Right ventricle myocardium inferior (tissue), 1 donor: Measurements from ENCODE around the gene MUSTN1. TPM values are rescaled to one million over a fixed set of nuclear protein-coding genes. Genes with fewer than 3 reads are reported as not detected.

ENCODE experiments used
- ATAC-seq: fragments of 200-7000 bp; cut with Tn5 transposase; one replicate; pipeline ENCODE4 v1.9.1; 2020; ENCODE audit warnings: mild to moderate bottlenecking, moderate library complexity
- DNase-seq: peaks from one replicate; pipeline ENCODE4 v3.0.0; 2021; ENCODE audit errors: missing footprints
- intact Hi-C: fragments of 100-400 bp; cut with DNase I; formaldehyde crosslinking; loops from one replicate; pipeline ENCODE4 v1.11.0; 2022
- total RNA-seq: library from RNA; stranded (reverse); fragmentation: NEBNext Ultra II Directional; extraction: Animal tissue kit (Norgen Biotek cat#: 25700); gene quantifications from one replicate; pipeline ENCODE4 v1.2.1, GENCODE V29; 2021
- donor health status: DM: no; HTN: yes; CAD: no; lungs with severe emphysema.

The MUSTN1 gene
- total RNA-seq, 1 donor from 2014 or later: 26.5 TPM

DNA sequence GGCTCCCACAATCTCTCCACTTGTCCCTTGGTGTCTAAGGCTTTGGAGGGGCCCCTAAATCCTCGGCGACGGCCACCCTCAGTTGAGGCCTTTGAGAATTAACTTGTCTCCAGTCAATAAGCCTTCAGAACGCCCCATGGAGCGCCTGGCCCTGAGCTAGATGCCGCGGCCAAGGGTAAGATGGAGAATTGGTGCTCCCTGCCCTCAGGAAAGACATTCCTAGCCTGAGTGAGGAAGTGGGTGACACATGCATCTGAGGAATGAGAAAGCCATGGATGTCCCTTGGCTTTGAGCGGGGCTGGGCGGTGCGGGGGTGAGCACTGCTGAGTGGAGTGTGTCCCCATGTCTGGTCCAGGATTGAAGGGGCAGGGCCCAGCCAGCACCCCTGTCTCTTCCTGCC, 17.6 kb downstream of the MUSTN1 start:
- DNase-seq (no peak), ATAC-seq (no peak)
- intact Hi-C loops: no loop called here

DNA sequence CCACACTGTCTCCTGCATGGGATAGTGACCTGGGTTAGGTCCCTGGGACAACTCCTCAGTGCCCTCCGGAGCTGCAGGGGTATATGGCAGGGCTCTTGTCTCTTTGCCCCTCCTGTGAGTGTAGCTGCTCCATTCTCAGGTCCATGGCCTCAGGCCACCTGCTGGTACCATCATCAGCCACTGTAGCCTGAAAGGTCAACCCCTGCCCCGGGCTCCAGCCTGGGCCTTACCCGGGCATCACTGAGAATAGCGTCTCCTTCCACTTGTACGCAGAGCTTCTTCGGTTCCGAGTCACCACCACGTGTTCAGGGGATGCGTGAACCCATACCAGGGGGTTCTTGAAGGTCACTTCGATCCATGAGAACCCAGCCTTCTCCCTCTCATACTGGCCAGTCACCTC, 18.2 kb downstream of the MUSTN1 start:
- intact Hi-C loops: no loop called here
- ATAC-seq (no peak), DNase-seq (no peak)

DNA sequence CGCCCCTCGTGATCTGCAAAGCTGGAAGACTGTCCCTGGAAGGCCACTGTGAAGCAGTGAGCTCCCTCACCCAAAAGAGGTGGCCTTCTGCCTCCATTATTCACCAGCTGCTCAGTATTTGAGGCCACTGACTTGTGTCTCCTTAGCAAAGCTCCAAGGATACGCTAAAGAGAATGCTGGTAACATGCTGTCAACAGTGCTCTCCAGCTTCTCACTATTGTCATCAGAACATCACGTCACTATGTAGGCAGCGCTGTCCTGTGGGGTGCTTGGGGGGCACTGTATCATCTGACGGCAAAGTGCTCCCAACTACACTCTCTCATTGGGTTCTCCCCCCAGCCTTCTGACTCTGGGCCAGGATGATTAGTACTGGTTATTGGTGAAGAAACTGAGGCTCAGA, 18.6 kb downstream of the MUSTN1 start:
- ATAC-seq (no peak), DNase-seq (no peak)
- intact Hi-C loops: no loop called here

DNA sequence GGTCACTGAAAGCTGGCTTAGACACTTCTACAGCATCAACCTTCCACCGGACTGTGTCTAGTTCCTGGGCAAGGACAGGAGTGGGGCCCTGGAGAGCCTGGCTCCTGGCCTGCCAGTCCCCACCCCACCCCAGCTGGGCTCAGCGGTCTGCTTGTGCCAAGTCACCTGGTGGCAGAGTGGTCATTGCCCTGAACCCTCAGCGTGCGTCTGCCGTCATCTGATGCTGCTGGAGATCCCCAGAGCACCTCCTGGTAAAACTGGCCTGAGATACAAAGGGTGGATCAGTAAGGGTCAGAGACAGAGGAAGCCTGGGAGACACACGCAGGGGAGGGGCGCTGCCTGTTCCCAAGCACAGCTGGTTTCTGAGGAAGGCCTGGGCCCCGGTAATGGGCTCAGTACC, 21.0 kb downstream of the MUSTN1 start:
- DNase-seq (no peak), ATAC-seq (no peak)
- intact Hi-C loops: no loop called here

DNA sequence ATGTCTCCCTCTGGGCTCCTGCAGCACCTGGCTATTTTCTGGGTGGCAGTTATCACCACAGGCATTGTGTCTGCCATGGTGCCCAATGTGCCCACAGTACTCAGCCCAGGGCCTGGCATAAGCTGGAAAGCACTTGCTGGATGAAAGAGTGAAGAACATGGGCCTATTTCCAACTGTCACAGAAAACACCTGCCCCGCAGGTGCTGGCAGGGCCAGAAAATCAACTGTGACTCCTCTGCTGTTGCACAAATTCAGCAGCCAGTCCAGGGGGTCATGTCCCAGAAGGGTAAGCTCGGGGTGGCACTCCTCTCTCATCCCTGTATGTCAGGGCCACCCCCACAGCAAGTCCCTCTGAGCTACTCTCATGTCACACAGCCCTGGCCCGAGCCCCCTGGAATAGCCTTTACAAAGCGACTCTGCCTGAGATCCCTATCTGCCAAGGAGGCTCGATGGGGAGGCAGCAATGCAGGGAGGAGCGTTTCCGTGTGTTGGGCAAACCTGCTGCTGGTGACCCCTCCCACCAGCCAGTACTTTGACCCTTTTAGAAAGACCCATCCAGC, 23.3 kb downstream of the MUSTN1 start:
- DNase-seq: no peak
- no peak for ATAC-seq
- intact Hi-C loops: no loop called here

DNA sequence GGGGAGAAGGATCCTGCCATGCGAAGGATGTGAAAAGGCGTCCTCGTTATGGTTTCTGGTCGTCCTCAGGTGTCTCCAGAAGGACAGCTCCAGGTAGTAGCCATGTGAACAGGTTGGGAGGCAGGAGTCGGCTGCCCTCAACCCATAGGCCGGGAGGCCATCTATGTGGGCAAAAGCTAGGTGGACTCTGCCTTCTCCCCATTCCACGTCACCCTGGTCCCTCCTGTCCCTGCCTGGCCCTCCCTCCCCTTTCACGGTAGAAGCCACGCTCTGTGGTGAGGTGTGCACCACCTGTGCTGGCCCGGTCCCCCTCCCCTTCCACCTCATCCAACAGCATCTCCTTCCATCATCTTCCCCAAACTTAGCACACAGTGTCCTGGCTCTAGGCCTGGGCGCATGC, 23.9 kb downstream of the MUSTN1 start:
- ATAC-seq (no peak), DNase-seq (no peak)
- intact Hi-C loops: no loop called here

DNA sequence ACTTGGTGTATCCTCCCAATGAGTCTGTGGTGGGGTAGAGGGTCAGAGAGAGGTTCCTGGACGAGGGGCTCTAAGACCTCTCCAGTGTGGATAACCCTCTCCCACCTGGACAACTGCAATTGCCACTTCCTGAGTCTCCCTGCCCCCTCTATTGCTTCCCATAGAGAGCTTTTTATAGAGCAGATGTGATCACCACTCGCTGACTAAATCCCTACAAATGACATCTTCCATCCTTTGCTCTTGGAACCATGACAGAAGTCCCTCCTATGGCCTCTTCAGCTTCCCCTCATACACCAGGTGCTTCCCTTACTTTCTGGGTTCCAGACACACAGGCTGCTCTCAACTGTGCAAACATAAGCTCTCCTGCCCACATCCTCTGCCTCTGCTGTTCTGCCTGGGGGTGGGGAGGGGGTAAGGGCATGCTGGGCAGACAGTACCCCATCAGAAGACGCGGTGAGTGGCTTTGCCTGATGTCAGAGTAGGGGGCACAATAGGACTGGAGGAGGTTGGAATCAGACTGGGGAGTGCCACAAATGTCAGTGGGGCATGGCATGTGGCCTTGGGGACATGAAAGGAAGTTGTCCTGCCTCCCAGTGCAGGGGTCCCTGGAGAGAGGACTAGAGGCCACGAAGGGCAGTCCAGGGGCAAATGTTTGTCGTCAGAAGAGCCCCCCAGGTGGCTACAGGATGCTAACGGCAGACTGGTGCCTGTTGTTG, 25.0 kb downstream of the MUSTN1 start:
- ATAC-seq (no peak), DNase-seq (no peak)
- intact Hi-C loops: no loop called here

DNA sequence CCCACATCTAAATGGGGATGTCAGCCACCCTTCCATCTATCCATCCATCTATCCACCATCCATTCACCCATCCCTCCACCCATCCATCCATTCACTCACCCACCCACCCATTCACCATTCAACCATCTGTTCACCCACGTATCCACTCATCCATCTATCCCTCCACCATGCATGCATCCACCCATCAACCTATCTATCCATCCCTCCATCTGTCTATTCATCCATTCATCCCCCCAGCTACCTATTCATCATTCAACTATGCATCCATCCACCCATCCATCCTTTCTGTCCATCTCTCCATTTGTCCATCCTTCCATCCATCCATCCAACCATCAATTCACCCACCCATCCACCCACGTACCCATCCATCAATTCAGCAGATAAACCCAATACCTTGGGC, 25.7 kb downstream of the MUSTN1 start:
- ATAC-seq: no peak
- no peak for DNase-seq
- intact Hi-C loops: no loop called here

DNA sequence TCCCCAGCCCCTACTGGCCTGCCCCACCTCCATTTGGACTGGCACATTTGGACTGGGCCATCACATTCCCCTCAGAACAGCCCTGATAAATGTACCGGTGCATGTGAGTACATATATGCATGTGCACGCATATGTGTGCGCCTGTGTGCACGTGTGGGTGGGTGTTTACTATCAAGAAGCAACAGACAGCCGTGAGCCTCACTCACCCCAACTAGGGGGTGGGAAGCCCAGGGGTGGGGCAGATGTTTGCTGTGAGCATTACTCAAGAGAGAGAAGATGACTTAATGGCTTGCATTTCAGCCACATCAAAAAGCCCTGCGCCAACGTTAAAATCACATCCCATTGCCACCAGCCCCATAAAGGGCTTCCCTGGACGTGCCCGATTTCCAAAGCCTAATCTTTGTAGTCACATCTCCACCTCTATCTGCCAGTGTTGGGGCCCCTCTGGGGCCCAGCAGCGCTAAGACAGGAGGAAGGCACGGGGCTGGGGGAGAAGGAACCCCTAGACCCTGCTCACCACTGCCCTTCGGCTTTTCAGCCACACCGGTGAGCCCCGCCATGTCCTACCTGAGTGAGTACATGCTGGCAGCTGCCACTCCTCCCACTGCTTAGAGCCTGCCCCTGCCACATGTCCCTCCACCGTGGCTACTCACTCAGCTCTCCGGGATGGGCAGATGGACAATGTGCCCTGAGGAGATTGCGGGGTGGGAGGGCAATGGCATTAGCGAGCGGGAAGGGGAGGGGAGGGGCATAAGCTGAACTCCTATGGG, 29.4 kb downstream of the MUSTN1 start:
- intact Hi-C loops: no loop called here
- no peak for ATAC-seq

DNA sequence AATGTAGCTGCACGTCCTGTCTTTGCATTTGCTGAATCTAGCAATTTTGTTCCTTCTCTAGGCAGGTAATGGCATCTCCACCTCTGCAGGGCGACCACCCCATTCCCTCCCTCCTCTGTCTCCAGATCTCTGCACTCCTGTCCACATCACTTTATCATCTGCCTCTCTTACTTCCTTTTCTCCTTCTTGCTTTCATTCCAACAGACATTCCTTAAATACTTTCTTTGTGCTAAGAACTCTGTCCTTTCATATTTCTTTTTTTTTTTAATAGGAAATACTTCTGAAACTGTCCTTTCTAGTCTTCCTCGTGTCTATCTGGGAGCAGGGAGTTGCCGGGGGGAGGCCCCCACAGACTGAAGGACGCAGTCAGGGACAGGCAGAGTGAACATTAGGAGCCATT, 33.0 kb downstream of the MUSTN1 start:
- ATAC-seq: no peak
- intact Hi-C loops: no loop called here
- DNase-seq: no peak

More for the DNA sequence above, 29.4 kb downstream of the MUSTN1 start:
- no peak for DNase-seq

DNA sequence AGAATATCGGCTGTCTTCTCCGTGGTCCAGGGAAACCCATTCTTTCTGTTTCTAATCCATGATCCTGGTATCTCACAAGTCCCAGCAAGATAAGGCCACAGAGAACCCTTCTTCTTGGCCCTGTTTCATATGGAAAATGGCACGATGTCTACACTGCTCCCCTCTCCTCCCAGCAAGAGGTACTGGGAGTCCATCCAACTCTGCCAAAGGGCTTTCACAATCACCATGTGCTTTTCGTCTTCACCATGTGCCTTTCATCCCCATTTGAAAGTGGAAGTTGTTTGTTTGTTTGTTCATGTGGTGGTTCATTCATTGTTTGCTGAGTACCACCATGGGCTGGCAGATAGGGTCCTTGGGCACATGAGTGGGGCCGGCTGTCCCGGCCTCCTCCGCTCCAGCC, 34.7 kb downstream of the MUSTN1 start:
- DNase-seq (no peak), ATAC-seq (no peak)
- intact Hi-C loops: no loop called here

DNA sequence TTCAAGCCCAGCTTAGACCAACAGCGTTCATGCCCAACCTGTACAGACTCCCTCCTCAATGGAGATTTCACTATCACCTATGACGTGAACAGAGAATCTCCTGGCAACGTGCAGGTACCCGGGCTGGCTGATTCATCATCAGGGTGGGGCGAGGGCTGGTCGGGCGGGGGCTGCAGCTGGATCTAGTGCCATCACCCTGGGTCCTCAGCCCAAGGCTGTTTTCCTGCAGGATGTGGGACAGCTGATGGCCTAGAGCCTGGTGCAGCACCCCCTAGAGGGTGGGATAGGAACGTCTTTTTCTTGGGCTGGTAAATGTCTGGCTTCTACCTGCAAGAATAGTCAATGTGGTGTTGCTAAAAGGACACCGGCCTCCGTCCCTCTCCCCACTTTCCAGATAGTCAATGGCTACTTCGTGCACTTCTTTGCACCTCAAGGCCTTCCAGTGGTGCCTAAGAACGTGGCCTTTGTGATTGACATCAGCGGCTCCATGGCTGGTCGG, 35.8 kb downstream of the MUSTN1 start:
- intact Hi-C loops: no loop called here
- no peak for DNase-seq
- ATAC-seq: no peak

DNA sequence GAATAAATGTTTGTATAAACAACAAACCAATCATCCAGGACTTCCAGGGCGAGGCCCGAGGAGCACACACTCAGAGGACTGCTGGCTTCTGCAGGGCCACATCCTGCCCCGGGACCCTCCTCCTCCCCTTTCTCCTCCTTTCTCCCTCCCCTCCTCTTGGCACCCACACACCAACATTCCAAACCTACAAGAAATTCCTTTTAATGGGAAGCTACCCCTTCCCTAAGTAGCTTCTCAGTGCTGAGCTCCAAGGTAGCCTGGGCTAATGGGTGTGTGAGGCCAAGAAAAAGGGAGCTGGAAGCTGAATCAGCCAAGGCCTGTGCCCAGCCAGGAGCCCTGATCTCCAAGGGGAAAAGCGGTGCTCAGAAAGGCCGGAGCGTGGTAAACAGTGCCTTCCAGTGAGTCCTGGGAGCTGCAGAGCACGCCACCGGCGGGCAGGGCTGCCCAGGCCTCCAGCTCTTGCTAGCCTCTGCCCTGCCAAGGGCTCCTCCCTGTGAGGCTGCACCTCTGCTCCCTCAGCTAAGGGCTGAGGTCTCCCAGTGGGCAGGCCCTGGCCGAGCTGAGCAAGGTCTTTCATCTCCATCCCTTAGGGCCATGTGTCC, 36.3 kb downstream of the MUSTN1 start:
- ATAC-seq: no peak
- intact Hi-C loops: no loop called here
- no peak for DNase-seq

DNA sequence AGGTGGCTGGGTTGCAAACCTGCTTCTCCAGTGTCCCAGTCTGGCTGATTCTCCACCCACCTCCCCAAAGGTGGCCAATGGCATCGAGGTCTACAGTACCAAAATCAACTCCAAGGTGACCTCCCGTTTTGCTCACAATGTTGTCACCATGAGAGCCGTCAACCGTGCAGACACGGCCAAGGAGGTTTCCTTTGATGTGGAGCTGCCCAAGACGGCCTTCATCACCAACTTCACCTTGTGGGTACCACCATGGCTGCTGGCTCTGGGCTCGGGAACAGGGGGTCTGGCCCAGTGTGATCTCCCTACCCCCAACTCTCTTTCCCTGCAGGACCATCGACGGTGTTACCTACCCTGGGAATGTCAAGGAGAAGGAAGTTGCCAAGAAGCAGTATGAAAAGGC, 38.4 kb downstream of the MUSTN1 start:
- no peak for ATAC-seq

DNA sequence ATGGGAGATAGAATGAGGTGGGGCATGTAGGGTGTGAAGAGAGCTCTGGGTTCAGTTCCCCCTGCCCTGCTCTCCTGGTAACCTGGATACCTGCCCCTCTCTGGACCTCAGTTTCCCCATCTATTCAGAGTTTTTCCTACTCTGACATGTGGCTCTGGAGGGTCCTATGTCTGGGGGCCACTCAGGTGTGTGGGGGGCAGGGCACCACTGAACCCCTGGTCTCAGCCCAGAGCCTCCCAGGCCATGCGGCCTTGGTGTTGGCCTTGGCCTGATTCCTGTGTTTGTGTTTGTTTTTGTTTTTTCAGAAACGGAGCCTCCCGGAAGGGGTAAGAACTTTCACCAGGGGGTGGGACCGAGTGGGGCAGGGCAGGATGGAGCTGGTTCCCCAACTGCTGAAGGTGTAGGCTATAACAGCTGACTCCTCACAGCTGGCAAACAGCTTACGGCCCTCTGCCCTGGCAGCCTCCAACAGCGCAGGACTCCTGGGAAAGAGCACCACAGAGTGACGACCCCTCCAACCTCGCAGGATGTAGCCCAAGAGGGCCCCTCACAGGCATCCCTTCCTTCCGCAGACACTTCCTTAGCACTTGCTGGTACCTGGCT, 39.4 kb downstream of the MUSTN1 start:
- DNase-seq (peak; percentile 4), ATAC-seq (no peak)
- intact Hi-C loops: no loop called here

More for the DNA sequence above, 38.4 kb downstream of the MUSTN1 start:
- intact Hi-C loops: no loop called here
- peak; percentile 52 for DNase-seq

DNA sequence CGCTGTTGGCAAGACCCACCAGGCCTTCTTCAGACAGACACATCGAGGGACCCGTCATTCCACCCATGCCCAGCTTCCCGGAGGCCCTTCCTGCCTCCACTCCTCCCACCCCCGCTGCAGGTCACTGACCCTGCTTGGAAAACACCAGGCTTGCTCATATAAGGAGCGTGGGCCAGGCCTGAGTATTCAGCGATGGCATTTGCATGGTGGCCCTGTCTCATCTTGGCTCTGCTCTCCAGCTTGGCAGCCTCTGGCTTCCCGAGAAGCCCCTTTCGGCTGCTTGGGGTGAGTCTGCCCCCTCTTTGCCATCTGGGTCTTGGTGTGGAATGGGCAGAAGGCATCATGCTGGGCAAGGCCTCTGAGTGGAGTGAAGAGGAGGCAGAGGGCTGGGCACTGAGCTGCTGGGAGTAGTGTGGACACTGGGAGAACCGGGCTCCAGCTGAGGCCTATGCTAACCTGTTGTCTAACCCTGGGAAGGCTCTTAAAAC, 40.2 kb downstream of the MUSTN1 start, which contains the start of gene ITIH3:
TSS of gene ITIH3 (plus strand) at position 185 of the 488 bp plus-strand sequence. CDS start at position 193, 8 bp downstream.
- no peak for ATAC-seq
- DNase-seq: peak; percentile 45
- intact Hi-C loops: no loop called here

DNA sequence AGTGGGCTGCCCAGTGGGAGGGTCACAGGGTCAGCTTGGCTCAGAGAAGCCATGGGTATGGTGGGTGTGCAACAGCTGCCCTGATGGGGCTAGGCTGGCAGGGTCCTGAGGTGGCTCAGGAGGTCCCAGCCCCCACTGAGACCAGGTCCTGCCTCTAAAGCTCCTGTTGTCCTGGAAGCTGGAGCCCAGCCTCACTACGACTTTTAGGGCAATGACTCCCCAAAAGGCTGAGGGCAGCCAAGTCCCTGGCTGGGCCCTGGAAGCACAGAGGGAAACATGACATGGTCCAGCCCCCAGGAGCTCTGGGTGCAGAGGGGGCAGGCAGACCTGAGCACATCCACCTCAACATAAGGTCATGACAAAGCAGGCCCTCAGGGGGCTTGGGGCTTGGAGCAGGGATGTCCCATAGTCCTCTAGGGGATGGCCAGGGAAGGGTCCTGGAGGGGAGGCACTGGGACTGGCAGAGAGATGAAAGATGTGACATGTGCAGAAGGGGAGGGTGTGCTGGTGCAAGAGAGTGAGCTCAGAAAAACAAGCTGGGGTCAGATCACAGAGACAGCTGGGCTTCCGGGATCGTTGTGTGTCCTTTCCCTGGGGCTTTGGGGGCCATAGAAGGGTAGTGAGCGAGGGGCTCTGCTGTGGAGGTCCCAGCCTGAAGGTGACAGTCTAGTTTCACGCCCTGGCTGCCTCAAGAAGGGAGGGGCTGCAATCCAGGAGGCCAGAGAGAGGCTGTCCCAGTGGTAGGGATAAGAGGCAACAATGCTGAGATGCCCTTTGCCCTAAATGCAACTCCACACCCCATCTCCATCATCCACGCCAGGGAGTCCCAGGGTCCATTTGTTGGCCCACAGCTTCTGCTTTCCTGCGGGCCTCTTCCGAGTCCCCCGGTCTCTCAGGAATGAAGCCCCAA, 40.9 kb downstream of the MUSTN1 start:
- DNase-seq (peak; percentile 32), ATAC-seq (no peak)
- intact Hi-C loops: no loop called here
